Liver (tissue), 9 donors: Measurements from ENCODE around the gene GMDS. TPM values are rescaled to one million over a fixed set of nuclear protein-coding genes. Genes with fewer than 3 reads are reported as not detected.

Experiments
- DNase-seq: peaks from one replicate; pipeline ENCODE4 v3.0.0-alpha.2; 2017; ENCODE audit warnings: low spot score
- H3K27ac ChIP-seq, 2 donors: one replicate each; pipeline ENCODE4 v1.7.0; 2013; ENCODE audit warnings: inconsistent platforms in 2 of 2, low read length in 2 of 2, control low read depth in 1 of 2, low read depth in 1 of 2, mild to moderate bottlenecking in 1 of 2
- H3K27me3 ChIP-seq, 4 donors: one replicate each; pipeline versions ENCODE4 v1.6.1 to v1.7.0; 2013; ENCODE audit warnings: low read length in 3 of 4, inconsistent platforms in 1 of 4, mild to moderate bottlenecking in 1 of 4, moderate library complexity in 1 of 4; ENCODE audit not compliant: control insufficient read depth in 4 of 4, insufficient read depth in 4 of 4
- H3K36me3 ChIP-seq, 4 donors: one replicate each; pipeline versions ENCODE4 v1.6.1 to v1.7.0; 2013; ENCODE audit warnings: low read length in 3 of 4, mild to moderate bottlenecking in 3 of 4, low read depth in 1 of 4, moderate library complexity in 1 of 4; ENCODE audit not compliant: control insufficient read depth in 4 of 4, insufficient read depth in 3 of 4
- H3K4me1 ChIP-seq, 4 donors: one replicate each; pipeline versions ENCODE4 v1.6.1 to v1.7.0; 2013; ENCODE audit warnings: low read length in 3 of 4, mild to moderate bottlenecking in 3 of 4, moderate library complexity in 1 of 4; ENCODE audit not compliant: control insufficient read depth in 4 of 4, insufficient read depth in 4 of 4
- H3K4me3 ChIP-seq, 3 donors: one replicate each; pipeline versions ENCODE4 v1.6.1 to v1.7.0; 2013; ENCODE audit warnings: low read length in 3 of 3, control low read depth in 1 of 3, low read depth in 1 of 3, mild to moderate bottlenecking in 1 of 3
- H3K9ac ChIP-seq, 2 donors: one replicate each; pipeline ENCODE4 v1.7.0; 2013; ENCODE audit warnings: low read length in 2 of 2, mild to moderate bottlenecking in 2 of 2, moderate library complexity in 2 of 2, control low read depth in 1 of 2, low read depth in 1 of 2
- H3K9me3 ChIP-seq, 4 donors: one replicate each; pipeline versions ENCODE4 v1.6.1 to v1.7.0; 2013; ENCODE audit warnings: low read length in 3 of 4; ENCODE audit not compliant: control insufficient read depth in 4 of 4
- ATF3 ChIP-seq: IDR thresholded peaks from 2 replicates; pipeline ENCODE4 v1.6.1; 2016; ENCODE audit warnings: antibody characterized with exemption
- CTCF ChIP-seq: fragments of 150-350 bp; IDR thresholded peaks from 2 replicates; pipeline ENCODE4 v1.5.1; 2017; ENCODE audit warnings: improper control_type of control experiment, low read depth, low read length; ENCODE audit not compliant: missing input control
- FOXA1 ChIP-seq: IDR thresholded peaks from 2 replicates; pipeline ENCODE4 v1.6.1; 2016; ENCODE audit warnings: antibody characterized with exemption
- GABPA ChIP-seq, 2 donors: IDR thresholded peaks in 1 of 2; conservative IDR thresholded peaks in 1 of 2; 2 replicates each; pipeline ENCODE4 v1.6.1; 2016; ENCODE audit warnings: antibody characterized with exemption in 2 of 2, mild to moderate bottlenecking in 1 of 2, moderate library complexity in 1 of 2
- HNF4A ChIP-seq, 2 donors: conservative IDR thresholded peaks; 2 replicates each; pipeline ENCODE4 v1.6.1; 2016; ENCODE audit warnings: antibody characterized with exemption in 2 of 2, mild to moderate bottlenecking in 2 of 2
- HNF4G ChIP-seq: IDR thresholded peaks from 2 replicates; pipeline ENCODE4 v1.6.1; 2016; ENCODE audit warnings: antibody characterized with exemption
- JUND ChIP-seq, 2 donors: IDR thresholded peaks; 2 replicates each; pipeline ENCODE4 v1.6.1; 2016; ENCODE audit warnings: antibody characterized with exemption in 2 of 2
- MAX ChIP-seq: IDR thresholded peaks from 2 replicates; pipeline ENCODE4 v1.6.1; 2016; ENCODE audit warnings: antibody characterized with exemption
- NR2F2 ChIP-seq: IDR thresholded peaks from 2 replicates; pipeline ENCODE4 v1.6.1; 2016; ENCODE audit warnings: antibody characterized with exemption
- RAD21 ChIP-seq, 2 donors: IDR thresholded peaks; 2 replicates each; pipeline ENCODE4 v1.6.1; 2016; ENCODE audit warnings: antibody characterized with exemption in 2 of 2, mild to moderate bottlenecking in 2 of 2
- RXRA ChIP-seq, 2 donors: IDR thresholded peaks; 2 replicates each; pipeline ENCODE4 v1.6.1; 2017 to 2018; ENCODE audit warnings: antibody characterized with exemption in 2 of 2, mild to moderate bottlenecking in 1 of 2
- SP1 ChIP-seq: IDR thresholded peaks from 2 replicates; pipeline ENCODE4 v1.6.1; 2018; ENCODE audit warnings: antibody characterized with exemption, mild to moderate bottlenecking
- YY1 ChIP-seq: IDR thresholded peaks from 2 replicates; pipeline ENCODE4 v1.6.1; 2016; ENCODE audit warnings: antibody characterized with exemption, mild to moderate bottlenecking
- WGBS: extraction: QIAGEN DNeasy Blood & Tissue Kit; methylation state at CpG from one replicate; pipeline ENCODE4 v1.1.7; 2013; 5-methylcytosine and 5-hydroxymethylcytosine counted together
- polyA plus RNA-seq, 2 donors: library from polyadenylated mRNA; stranded (reverse) in 1 of 2; unstranded in 1 of 2; fragments of 200-250 nt in 1 of 2; fragments of >200 nt in 1 of 2; fragmentation: Nextera tagmentation in 1 of 2; extraction: Ambion mirVana in 1 of 2; gene quantifications; one replicate each; pipeline versions ENCODE4 v1.2.1 to v1.2.3, GENCODE V29; 2013 to 2015
- total RNA-seq, 2 donors: library from RNA; depleted of rRNA; stranded (reverse); fragments of >200 nt; gene quantifications; one replicate each; pipeline ENCODE4 v1.2.3, GENCODE V29; 2014
- donor health status: healthy.
- donor health status: healthy.
- donor health status: healthy.
- donor health status: healthy.
- donor health status: healthy.

The GMDS gene
- total and polyA plus RNA-seq, 4 donors = 3.5 to 15.6 (median 13.0) TPM

GRCh38 chr6:2188397-2188796 lies 57.0 kb downstream of the GMDS start:
- WGBS = 98% methylated on average over 5 of the region's 5 CpGs
- no peaks in the 10 kb centered on the region for H3K9me3 ChIP-seq
- no peaks in the 10 kb centered on the region for H3K27me3 ChIP-seq
- no peak overlapping the region for H3K27ac ChIP-seq
- TF ChIP-seq YY1 (no peak), MAX (no peak), GABPA (IDR thresholded peaks at IDR 0.05 in 1 of 2, conservative IDR thresholded peaks at IDR 0.05 in 1 of 2) (no peak)
- DNase-seq = no peak
- H3K9ac ChIP-seq = no peak overlapping the region
- H3K36me3 ChIP-seq = no peaks in the 10 kb centered on the region
- H3K4me1 ChIP-seq = no peaks in the 10 kb centered on the region
- no peak overlapping the region for H3K4me3 ChIP-seq

- H3K27ac ChIP-seq = no peak overlapping the region
- TF ChIP-seq GABPA (IDR thresholded peaks at IDR 0.05 in 1 of 2, conservative IDR thresholded peaks at IDR 0.05 in 1 of 2) (no peak), MAX (no peak), NR2F2 (no peak)
- DNase-seq = no peak
- no peak overlapping the region for H3K9ac ChIP-seq
- no peak overlapping the region for H3K4me3 ChIP-seq
- no peaks in the 10 kb centered on the region for H3K36me3 ChIP-seq
- H3K9me3 ChIP-seq = no peaks in the 10 kb centered on the region
- WGBS = 74% methylated on average over 3 of the region's 3 CpGs
- no peaks in the 10 kb centered on the region for H3K4me1 ChIP-seq
- no peaks in the 10 kb centered on the region for H3K27me3 ChIP-seq
Measured at GRCh38 chr6:2187826-2188225, 57.6 kb downstream of the GMDS start.

GRCh38 chr6:2186516-2186915 lies 58.9 kb downstream of the GMDS start:
- H3K36me3 ChIP-seq = no peaks in the 10 kb centered on the region
- H3K4me1 ChIP-seq = no peaks in the 10 kb centered on the region
- no peaks in the 10 kb centered on the region for H3K9me3 ChIP-seq
- DNase-seq = no peak
- no peaks in the 10 kb centered on the region for H3K27me3 ChIP-seq
- TF ChIP-seq NR2F2 (no peak), CTCF (no peak), HNF4G (no peak), HNF4A (conservative IDR thresholded peaks at IDR 0.05) (no peak), ATF3 (no peak), RXRA (IDR thresholded peaks at IDR 0.05) (no peak), SP1 (no peak), FOXA1 (no peak), JUND (IDR thresholded peaks at IDR 0.05) (no peak), RAD21 (IDR thresholded peaks at IDR 0.05) (no peak), GABPA (IDR thresholded peaks at IDR 0.05 in 1 of 2, conservative IDR thresholded peaks at IDR 0.05 in 1 of 2) (no peak), YY1 (no peak)
- no peak overlapping the region for H3K4me3 ChIP-seq
- H3K9ac ChIP-seq = no peak overlapping the region
- WGBS = 96% methylated on average over 4 of the region's 4 CpGs
- no peak overlapping the region for H3K27ac ChIP-seq
